GM18873 (cell line): ENCODE results near the gene ARRDC1.
"Not testable (repeated sequence)": the region's sequence is repeated elsewhere in the genome, so short reads cannot be mapped to it uniquely, and the experiment has no call there.

Source experiments
- ATAC-seq: cut with Tn5 transposase; IDR thresholded peaks from one replicate; pipeline ENCODE4 v1.9.1; 2021; ENCODE audit warnings: mild to moderate bottlenecking, moderate library complexity, moderate number of reproducible peaks; ENCODE audit not compliant: unreplicated experiment, low FRiP score

Gene ARRDC1

DNA sequence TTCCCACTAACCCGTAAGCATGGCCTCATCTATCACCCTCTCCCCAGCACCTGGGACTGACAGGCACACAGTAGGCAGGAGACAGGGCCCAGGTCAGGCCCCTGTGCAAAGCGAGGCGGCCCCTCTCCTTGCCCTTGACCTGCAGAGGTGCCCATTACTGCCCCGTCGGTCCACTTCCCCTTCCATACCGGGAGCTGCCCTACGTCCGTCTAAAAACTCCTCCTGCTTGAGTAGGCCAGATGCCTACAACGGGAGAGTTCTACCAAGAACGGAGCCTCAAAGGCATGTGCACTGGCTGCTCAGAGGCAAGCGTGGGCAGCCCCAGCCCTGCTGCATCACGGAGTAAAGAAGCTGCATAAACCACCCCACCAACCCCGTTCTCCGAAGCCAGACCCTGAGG, 22.1 kb upstream of the ARRDC1 start:
- ATAC-seq = no peak

- no peak for ATAC-seq
These were observed 21.5 kb upstream of the ARRDC1 start for GRCh38 chr9:137583957-137584356.

- ATAC-seq = no peak
These were observed 18.6 kb upstream of the ARRDC1 start for GRCh38 chr9:137586854-137587253.

DNA sequence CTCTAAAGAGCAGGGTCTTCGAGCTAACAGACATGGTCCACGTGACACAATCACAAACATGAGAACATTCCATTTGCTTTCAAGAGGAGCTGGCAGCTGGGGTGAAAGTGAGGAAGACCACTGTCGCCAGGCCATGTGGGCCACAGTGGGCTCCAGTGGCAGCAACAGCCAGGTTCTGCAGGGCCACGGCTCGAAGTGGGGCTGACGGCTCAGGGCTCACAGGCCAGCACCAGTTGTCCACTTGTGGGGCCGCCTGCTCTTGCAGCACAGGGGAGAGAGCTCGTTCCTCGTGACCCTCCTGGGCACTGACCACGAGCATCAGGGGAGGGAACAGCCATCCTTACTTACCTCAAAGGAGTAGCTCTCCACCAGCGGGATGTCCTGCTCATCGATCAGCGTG, 17.2 kb upstream of the ARRDC1 start:
- ATAC-seq = no peak

GRCh38 chr9:137588891-137589290, 16.6 kb upstream of the ARRDC1 start:
- ATAC-seq = no peak

DNA sequence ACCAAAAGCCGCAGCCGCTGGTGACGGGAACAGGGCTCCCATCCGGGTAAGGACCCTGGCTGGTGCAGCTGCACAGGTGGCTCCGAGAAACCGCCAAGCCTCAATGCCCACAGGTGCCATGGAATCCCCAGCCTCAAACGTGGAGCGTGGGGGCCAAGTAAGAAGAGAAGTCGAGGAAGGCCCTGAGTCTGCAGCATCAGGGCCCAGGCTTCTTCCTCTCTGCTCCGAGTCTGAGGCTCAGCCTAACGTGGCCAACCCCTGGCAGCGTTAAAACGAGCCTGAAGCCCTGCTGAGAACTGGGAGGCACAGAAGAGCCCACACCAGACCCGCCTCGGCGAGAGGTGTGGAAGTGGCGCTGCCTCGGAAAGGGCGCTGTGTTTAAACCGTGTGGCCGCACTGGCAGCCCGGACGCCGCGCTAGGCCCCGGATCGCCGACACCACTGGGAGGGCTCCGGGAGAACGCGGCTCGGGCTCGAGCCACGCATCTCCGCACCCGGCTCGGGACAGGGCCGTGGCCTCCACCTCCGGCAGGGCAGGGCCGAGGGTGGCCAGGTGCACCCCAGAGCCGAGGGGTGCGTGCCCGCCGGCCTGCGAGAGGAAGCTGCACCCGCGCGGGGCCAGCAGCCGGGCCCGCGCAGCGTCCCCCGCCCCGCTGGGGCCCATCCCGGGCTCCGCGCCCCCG, 15.9 kb upstream of the ARRDC1 start:
- ATAC-seq = no peak

- no peak for ATAC-seq
These were observed 15.4 kb upstream of the ARRDC1 start for GRCh38 chr9:137590123-137590468.

DNA sequence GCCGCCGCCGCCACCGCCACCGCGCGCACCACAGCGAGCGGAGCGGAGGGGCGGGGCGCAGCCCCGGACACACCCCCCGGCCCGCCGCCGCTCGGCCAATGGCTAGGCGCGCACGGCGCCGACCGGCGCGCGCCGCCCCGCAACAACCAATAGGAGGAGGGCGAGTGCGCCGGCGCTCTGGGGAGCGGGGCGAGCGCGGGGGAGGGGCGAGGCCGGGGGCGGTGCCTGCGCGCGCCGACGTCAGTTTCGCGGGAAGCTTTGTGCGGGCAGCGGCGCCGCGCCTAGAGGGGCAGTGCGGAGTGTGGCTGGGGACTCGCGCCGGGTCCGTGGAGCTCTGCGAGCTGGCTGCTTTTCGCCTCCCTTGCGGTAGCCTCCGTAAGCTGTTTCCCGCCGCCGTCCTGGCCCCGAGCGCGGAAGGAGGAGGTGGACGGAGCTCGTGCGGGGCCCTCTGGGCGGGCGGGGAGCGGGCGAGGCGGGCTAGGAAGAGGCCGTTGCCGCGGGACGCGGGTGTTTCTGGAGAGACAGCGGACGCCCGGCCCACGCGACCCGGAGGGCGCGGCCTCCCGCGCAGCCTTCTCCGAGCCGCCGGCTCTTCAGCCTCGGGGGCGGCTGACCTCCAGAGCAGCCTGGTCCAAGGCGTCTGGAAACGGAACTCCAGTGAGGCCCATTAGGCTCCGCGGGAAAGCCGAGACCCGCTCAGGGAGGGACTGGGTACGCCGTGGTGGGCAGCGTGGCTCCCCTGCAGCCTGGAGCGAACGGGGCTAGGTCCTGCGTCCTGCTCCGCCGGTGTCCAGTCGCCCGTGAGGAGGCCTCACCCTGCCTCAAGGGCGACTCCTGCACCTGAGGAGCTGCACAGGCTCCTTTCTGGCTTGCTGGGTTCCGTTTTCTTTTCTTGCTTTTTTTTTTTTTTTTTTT, 14.8 kb upstream of the ARRDC1 start, which contains the start of gene ZMYND19:
ZMYND19 (minus strand) TSS at position 44 of the 915 bp plus-strand sequence. CDS start 249 bp downstream, outside the sequence.
- ATAC-seq = peak; percentile 57

DNA sequence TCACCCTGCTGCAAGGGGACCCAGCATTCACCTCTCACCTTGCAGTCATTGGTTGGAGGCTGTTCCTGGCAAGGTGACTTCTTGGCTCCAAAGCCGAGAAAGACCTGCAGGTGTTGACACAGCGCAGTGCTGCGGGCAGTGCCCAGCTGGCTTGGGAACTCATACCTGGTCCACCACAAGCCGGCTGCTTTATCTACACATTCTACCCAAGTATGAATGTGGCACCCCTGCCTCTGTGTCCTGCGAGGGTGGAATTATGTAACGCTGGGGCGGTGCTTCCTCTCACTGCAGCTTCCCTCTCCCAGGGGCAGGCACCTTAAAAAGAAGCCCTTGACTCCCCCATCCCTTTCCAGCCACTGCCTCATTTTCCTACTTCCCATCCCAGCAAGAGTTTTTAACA, 12.7 kb upstream of the ARRDC1 start:
- no peak for ATAC-seq

- no peak for ATAC-seq
These were observed 12.3 kb upstream of the ARRDC1 start for GRCh38 chr9:137593176-137593575.

DNA sequence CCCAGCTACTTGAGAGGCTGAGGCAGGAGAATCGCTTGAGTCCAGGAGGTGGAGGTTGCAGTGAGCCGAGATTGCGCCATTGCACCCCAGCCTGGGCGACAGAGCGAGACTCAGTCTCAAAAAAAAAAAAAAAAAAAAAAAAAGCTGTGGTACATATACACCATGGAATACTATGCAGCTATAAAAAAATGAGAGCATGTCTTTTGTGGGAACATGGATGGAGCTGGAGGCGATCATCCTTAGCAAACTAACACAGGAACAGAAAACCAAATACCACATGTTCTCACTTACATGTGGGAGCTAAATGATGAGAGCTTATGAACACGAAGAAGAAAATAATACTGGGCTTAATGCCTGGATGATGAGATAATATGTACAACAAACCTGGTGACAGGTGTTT, 8.9 kb upstream of the ARRDC1 start:
- ATAC-seq = not testable (repeated sequence)

DNA sequence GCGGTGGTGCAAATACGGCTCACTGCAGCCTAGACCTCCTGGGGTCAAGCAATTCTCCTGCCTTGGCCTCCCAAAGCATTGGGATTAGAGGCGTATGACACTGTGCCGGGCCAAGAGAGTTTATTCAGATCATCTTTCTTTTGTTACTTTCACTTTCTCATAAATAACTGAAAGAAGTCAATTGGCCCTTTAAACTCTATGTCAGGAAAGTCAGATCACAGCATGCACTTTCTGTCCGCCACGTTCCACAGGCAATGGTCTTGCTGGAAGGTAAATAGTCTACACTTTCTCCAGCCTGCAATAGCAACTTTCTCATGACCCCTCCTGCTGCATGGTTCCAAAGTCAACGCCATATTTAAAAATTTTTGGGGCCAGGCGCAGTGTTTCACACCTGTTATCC, 6.5 kb upstream of the ARRDC1 start:
- ATAC-seq = no peak

DNA sequence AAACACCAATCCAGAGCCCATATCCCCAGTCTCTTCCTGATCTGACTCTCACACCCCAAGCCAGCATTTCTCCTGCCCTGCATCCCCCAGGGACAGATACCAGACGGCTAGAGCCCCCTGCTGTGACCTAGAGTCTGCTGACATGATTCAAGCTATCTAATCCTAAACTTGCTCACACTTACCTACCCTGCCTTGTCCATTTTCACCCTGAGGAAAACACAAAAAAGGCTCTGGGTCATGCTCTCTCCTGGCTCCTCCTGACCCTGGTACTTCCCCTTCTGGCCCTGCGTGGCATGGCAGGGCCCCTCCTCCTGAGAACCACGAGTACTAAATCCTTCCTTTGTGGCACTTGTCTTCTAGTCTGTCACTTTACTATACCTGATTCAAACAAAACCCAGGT, 2.8 kb upstream of the ARRDC1 start:
- no peak for ATAC-seq

- ATAC-seq = no peak
These were observed 1.6 kb upstream of the ARRDC1 start for GRCh38 chr9:137603879-137604278.

GRCh38 chr9:137604345-137605086, 970 bp upstream of the ARRDC1 start:
- ATAC-seq = no peak

GRCh38 chr9:137606005-137606621, 627 bp downstream of the ARRDC1 start:
- ATAC-seq = no peak

DNA sequence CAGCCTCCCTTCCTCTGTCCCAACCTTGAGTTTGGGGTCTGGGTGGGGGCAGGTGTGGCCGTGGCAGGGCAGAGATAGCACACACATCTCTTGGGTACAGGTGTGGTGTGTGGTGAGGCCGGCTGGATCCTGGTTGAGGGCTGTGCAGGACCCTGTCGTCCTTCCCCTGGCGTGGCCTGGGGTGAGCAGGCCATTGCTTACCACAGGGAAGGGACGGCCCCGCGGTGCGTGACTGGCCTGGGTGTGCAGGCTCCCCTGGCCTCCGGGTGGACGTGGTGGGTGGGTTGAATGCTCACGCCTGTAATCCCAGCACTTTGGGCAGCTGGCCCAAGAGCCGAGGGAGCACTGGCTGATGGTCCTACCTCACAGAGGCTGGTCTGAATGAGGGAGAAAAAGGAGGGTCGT, 1.2 kb downstream of the ARRDC1 start:
- ATAC-seq = no peak

GRCh38 chr9:137607141-137607857, 1.8 kb downstream of the ARRDC1 start:
- no peak for ATAC-seq

DNA sequence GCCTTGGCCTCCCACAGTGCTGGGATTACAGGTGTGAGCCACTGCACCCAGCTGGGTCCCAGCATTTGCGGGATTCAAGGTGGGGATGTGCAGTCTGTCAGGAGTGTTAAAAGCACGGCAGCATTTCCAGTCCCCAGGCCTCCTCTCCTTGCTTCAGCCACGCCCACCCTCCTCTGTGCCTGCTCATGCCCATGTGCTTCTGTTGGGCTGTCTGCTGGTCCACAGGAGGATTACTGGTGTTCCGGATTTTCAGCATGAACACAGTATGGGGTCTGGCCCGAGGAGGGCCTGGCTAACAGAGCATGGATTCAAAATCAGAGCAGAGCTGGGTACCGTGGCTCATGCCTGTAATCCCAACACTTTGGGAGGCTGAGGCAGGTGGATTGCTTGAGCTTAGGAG, 5.5 kb downstream of the ARRDC1 start:
- no peak for ATAC-seq
